GM19467 (cell line): Measurements from ENCODE around the gene RARRES2.
"Not testable (repeated sequence)": the region's sequence is repeated elsewhere in the genome, so short reads cannot be mapped to it uniquely, and the experiment has no call there.

ENCODE experiments used
- ATAC-seq: cut with Tn5 transposase; IDR thresholded peaks from one replicate; pipeline ENCODE4 v1.9.1; 2021; ENCODE audit warnings: mild to moderate bottlenecking, moderate library complexity; ENCODE audit not compliant: unreplicated experiment

RARRES2 gene

GRCh38 chr7:150322114-150322832, 19.2 kb downstream of the RARRES2 start:
- ATAC-seq = no peak

- ATAC-seq = no peak
Observed at GRCh38 chr7:150321788-150322113, 19.7 kb downstream of the RARRES2 start.

DNA sequence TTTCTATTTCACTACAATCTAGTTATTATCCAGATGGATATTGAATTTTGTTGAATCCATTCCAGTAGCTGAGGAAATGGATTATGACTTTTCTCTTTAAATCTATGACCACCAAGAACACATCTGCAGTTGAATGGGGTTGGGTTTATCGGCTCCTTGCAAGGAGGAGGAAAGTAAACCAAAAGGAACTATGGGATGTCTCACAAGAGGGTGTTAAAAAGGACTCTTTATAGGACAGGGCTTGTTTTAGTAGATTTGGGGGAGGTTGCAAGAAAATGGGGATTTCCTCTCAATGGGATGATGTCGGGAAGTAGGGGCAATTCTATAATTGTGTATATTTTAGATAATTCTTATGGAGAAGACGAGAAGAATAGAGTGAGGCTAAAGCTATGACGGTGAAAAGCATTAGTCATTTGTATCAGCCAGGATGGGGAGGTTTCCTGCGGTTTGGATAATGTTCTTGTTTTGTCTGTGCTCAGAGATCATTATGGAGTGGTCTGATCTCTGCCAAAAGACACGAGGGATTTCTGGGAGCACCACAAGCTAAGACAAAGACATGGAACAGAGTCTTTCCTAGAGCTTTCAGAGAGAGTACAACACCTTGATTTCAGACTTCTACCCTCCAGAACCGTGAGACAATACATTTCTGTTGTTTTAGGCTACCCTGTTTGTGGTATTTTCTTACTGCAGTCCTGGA, 23.5 kb downstream of the RARRES2 start:
- no peak for ATAC-seq

- ATAC-seq = not testable (repeated sequence)
Observed at GRCh38 chr7:150316987-150317386, 24.4 kb downstream of the RARRES2 start.

DNA sequence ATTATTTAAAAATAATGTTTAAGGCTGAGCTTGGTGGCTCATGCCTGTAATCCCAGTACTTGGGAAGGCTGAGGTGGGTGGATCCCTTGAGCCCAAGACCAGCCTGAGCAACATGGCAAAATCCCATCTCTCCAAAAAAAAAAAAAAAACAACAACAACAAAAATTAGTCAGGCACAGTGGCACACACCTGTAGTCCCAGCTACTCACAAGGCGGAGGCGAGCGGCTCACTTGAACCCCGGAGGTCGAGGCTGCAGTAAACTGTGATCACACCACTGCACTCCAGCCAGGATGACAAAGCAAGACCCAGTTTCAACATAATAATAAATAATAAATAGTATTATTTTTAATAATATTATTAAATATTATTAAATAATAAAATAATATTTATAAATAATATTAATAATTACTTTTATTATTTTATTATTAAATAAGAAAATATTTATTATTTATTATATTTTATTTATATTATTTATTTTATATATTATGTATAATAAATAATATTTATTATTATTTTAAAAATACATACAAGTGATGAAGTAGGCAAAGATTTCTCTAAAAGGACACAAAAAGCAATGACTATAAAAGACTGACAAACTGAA, 26.7 kb downstream of the RARRES2 start:
- ATAC-seq = no peak

DNA sequence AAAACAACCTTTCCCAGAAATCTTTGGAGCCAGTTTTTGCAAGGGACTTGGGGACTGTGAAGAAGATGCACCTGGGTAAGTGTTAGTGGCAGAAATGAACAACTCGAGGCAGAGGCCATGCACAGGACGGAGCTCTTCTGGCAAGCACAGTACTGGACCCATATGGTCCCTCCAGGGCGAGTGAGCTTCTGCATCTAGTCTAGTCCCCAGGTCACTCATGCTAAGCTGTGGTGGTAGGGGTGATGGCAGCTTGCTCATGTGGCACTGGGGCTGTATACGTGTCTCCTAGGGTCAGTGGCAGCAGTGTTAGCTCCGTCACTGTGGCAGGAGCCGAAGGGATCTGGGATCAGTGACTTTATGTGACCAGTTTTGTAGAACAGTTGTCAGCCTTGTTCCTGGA, 27.6 kb downstream of the RARRES2 start:
- no peak for ATAC-seq

DNA sequence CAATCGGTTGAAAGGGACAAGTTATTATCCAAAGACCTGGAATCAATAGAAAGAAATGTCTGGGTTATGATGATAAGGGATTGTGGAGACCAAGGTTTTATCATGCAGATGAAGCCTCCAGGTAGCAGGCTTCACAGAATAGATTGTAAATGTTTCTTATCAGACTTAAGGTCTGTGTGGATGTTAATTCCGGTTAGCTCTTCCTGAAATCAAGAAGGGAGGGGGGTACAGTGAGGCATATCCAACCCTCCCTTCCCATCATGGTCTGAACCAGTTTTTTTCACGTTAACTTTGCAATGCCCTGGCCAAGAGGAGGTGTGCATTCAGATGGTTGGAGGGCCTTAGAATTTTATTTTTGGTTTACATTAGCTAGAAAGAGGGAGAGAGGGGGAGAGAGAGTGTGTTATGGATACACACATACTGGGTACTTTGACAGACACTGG, 28.0 kb downstream of the RARRES2 start:
- no peak for ATAC-seq

DNA sequence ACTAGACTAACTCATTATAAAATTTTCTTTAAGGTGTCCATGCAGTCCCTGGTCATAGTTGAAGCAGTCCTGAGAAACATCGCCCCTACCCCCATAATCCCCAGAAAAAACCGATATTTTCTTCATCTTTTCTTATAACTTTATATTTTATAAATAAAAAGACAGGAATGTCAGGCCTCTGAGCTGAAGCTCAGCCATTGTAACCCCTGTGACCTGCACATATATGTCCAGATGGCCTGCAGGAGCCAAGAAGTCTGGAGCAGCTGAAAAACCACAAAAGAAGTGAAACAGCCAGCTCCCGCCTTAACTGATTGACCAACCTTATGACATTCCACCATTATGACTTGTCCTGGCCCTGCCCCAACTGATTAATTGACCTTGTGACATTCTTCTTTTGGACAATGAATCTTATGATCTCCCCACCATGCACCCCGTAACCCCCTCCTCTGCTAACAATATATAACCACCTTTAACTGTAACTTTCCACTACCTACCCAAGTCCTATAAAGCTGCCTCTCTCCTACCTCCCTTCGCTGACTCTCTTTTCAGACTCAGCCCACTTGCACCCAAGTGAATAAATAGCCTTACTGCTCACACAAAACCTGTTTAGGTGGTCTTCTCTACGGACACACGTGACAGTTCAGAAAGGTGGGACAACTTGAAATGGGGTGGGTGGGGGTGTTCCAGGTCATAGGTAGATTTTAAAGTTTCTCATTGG, 28.6 kb downstream of the RARRES2 start:
- not testable (repeated sequence) for ATAC-seq

DNA sequence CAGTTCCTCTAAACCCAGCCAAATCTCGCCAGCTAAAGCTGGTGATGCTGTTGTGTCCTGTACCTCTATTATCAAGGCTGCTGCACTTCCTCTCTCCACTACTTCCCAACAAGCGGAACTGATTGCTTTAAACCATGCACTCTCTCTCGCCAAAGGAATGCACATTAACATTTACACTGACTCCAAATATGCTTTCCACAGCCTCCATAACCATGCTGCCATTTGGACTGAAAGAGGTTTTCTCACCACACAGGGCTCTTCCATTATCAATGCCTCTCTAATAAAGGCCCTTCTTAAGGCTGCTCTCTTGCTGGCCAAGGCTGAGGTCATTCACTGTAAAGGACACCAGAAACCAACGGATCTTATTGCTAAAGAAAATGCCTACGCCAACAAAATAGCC, 29.7 kb downstream of the RARRES2 start:
- no peak for ATAC-seq

- ATAC-seq = no peak
Observed at GRCh38 chr7:150311146-150311545, 30.3 kb downstream of the RARRES2 start.

GRCh38 chr7:150308575-150308974, 32.9 kb downstream of the RARRES2 start:
- no peak for ATAC-seq

- no peak for ATAC-seq
Observed at GRCh38 chr7:150307904-150308303, 33.5 kb downstream of the RARRES2 start.

- ATAC-seq = no peak
Observed at GRCh38 chr7:150307129-150307528, 34.3 kb downstream of the RARRES2 start.

DNA sequence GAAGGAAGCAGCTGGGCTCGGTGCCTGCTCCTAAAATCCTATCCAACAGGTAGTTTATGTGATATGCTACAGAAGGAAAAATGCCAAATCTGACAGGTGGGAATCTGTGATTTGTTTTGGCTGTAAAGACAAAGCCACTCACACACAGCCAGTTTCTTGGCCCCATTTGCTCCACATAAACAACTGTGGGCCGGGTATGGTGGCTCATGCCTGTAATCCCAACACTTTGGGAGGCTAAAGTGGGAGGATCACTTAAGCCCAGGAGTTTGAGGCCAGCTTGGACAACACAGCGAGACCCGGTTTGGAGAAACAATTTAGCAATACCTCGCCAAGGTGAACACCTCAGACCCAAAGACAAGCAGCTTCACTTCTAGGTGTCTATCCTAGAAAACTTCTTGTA, 35.1 kb downstream of the RARRES2 start:
- ATAC-seq = not testable (repeated sequence)

DNA sequence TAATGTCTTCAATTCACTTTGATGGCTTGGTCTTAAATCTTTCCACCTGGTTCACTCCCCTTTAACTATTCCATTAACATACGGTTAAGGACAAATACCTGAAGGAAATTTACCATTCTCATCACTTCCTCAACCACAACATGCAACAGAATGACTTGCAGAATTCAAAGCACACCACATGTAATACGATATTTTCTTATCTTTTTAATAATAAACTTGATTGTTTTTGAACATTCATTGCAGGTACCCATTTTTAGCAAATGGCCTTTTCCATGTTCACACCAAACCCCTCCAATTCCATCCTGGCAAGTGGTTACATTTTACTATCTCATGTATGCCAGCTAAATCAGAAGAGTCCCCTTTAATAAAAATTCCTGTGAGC, 35.5 kb downstream of the RARRES2 start:
- not testable (repeated sequence) for ATAC-seq

GRCh38 chr7:150305259-150305902, 36.0 kb downstream of the RARRES2 start:
- not testable (repeated sequence) for ATAC-seq

DNA sequence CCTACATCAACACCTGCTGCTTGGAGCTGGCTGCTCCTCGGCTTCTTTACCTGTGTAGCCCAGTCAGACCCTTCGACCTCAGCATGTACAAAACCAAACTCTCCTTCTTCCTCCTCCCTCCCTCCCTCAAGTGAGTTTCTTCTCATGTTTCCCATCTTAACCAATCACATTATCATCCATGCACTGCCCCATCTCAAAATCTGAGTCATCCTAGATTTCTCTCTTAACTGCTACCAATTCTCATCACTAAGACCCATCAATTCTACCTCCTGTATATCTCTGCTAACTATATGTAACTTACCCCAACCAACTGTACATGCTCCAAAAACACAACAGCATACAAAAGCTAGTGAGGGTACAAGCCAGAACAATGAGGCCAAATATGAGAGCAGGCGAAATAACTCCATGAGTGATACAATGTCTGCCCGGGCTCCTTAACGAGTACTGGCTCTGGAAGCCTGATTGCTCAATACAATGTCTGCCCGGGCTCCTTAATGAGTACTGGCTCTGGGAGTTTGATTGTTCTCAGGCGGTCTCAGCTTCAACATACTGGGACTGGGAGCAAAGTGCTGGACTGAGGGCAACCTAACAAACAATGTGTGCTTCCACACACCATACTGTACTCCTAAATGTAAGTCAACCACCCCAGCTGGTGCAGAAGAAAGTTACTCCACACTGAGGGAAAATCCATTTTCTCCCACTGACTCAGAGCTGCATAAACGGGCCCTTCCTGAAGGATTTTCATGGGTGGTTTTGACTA, 36.8 kb downstream of the RARRES2 start:
- ATAC-seq = not testable (repeated sequence)

GRCh38 chr7:150302908-150303310, 38.5 kb downstream of the RARRES2 start:
- ATAC-seq = not testable (repeated sequence)

DNA sequence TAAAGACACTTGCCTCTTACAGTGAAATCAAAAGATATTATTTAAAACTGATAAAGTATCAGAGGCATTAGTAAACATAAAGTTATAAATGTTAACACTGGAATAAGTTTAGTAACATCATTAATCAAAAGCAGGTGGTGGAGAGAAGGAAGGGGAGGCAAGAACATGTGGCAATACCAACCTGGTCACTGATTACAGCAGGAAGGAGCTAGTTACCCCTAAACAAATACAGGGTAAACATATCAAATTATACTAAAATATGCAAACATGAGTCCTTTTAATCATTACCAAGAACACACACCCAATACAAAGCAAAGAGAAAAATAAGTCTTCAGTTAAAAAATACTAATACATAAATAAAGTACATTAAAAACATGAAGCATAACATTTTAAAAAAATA, 43.5 kb downstream of the RARRES2 start:
- ATAC-seq = not testable (repeated sequence)

DNA sequence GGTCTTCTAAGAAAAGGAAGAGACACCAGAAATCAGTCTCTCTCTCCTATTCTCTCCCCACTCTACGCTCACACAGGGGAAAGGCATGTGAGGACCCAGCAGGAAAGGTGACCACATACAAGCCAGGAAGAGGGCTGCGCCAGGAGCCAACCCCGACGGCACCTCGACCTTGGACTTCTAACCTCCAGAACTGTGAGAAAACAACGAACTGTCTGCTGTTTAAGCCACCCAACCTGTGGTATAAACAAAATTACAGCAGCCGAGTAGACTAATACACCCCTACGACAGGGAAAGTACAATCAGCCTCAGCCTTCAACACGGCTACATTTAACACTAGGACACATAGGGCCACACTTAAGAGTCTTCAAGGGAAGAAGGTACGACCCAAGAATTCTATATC, 44.6 kb downstream of the RARRES2 start:
- ATAC-seq = not testable (repeated sequence)
